Upper lobe of left lung (tissue), 4 donors: ENCODE results near the gene ZNF428.

Experiments used
- EP300 ChIP-seq, 4 donors: sonication (generic); formaldehyde crosslinking; IDR thresholded peaks; one replicate each; pipeline ENCODE4 v1.5.1; 2017; ENCODE audit warnings: antibody characterized with exemption in 4 of 4, control low read depth in 2 of 4
- POLR2A ChIP-seq, 4 donors: fragments of 450-650 bp; IDR thresholded peaks; one replicate each; pipeline ENCODE4 v1.5.1; 2016 to 2017; ENCODE audit warnings: antibody characterized with exemption in 4 of 4, mild to moderate bottlenecking in 2 of 4
- POLR2AphosphoS5 ChIP-seq, 2 donors: sonication (generic); formaldehyde crosslinking; IDR thresholded peaks; one replicate each; pipeline ENCODE4 v1.5.1; 2017; ENCODE audit warnings: antibody characterized with exemption in 2 of 2
- TF ChIP-seq, protein P1 (sequence below), 6 experiments: fragments of 450-650 bp in 4 of 6; fragments of 200-600 bp in 2 of 6; sonication (generic) in 2 of 6; IDR thresholded peaks; one replicate each; pipeline ENCODE4 v1.5.1; 2016 to 2019; ENCODE audit warnings: antibody characterized with exemption in 6 of 6

DNA sequence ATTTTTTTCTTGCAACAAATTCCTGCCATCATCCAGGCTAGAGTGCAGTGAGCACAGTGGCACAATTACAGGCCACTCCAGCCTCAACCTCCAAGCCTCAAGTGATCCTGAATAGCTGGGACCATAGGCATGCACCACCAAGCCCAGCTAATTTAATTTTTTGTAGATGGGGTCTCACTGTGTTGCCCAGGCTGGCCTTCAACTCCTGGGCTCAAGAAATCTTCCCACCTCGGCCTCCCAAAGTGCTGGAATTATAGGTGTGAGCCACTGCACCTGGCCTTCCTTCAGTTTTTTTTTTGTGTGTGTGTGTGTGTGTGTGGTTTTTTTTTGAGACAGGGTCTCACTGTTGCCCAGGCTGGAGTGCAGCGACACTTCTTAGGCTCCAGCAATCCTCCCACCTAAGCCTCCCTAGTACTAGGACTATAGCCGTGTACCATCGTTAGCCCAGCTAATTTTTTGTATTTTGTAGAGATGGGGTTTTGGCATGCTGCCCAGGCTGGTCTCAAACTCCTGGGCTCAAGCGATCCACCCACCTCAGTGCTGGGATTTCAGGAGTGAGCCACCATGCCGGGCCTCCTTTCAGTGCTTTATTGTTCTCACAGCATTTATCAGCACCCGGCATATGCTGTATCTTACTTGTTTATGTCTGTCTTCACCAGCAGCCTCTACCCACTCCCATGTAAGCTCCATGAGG is 13.4 kb downstream of the ZNF428 start:
- TF ChIP-seq, protein P1, sequence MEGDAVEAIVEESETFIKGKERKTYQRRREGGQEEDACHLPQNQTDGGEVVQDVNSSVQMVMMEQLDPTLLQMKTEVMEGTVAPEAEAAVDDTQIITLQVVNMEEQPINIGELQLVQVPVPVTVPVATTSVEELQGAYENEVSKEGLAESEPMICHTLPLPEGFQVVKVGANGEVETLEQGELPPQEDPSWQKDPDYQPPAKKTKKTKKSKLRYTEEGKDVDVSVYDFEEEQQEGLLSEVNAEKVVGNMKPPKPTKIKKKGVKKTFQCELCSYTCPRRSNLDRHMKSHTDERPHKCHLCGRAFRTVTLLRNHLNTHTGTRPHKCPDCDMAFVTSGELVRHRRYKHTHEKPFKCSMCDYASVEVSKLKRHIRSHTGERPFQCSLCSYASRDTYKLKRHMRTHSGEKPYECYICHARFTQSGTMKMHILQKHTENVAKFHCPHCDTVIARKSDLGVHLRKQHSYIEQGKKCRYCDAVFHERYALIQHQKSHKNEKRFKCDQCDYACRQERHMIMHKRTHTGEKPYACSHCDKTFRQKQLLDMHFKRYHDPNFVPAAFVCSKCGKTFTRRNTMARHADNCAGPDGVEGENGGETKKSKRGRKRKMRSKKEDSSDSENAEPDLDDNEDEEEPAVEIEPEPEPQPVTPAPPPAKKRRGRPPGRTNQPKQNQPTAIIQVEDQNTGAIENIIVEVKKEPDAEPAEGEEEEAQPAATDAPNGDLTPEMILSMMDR (IDR thresholded peaks at IDR 0.05): no peak
- TF ChIP-seq POLR2AphosphoS5 (IDR thresholded peaks at IDR 0.05) (no peak), POLR2A (IDR thresholded peaks at IDR 0.05) (no peak), EP300 (IDR thresholded peaks at IDR 0.05) (no peak)
